HG02885 (cell line): Measurements from ENCODE around the gene KRTAP6-3.

ENCODE experiments used
- ATAC-seq: cut with Tn5 transposase; IDR thresholded peaks from one replicate; pipeline ENCODE4 v1.9.1; 2021; ENCODE audit warnings: mild to moderate bottlenecking; ENCODE audit not compliant: unreplicated experiment, poor library complexity

KRTAP6-3 gene

GRCh38 chr21:30623362-30623761, 31.1 kb downstream of the KRTAP6-3 start:
- ATAC-seq: no peak

- ATAC-seq: no peak
Observed at GRCh38 chr21:30625449-30626165, 33.4 kb downstream of the KRTAP6-3 start.

DNA sequence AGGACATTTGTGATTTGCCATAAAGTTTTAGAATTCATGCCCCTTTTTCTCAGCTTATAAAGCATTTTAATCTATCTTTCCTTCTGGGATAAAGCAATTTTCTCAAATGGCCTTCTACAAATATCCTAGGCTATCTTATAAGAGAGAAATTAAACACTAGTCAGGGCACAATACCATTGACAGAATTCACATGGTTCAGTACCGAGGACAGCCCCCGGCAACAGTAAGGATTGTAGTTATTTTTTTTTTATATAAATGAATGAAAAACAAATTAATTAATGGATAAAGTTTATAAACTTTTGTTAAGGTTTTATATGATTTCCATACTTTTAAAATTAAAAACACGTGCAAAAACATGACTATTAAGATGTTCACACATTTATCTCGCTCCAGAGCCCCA, 35.9 kb downstream of the KRTAP6-3 start:
- no peak for ATAC-seq

- no peak for ATAC-seq
Observed at GRCh38 chr21:30629200-30629599, 37.0 kb downstream of the KRTAP6-3 start.

GRCh38 chr21:30634906-30635305, 42.7 kb downstream of the KRTAP6-3 start, which contains the start of gene KRTAP20-2:
KRTAP20-2 (plus strand) TSS chr21:30635206; CDS start chr21:30635264, 58 bp downstream.
- ATAC-seq: no peak

DNA sequence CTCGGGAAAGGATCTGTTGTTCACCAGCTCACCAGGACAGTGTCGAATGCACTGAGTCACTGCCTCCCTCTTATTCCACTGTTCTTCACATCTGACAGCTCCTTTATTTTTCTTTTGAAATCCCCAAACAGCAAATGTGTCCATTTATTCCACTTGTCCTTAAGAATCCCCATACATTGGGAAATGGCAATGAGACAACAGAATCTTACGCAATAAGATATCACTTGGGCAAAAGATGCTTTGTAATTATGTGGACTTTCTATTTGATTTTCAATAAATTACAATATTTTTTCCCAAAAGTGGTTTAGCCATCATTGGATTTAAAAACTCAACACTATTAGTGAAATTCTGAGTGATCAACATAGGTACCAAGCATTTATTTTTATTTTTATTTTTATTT, 46.4 kb downstream of the KRTAP6-3 start:
- no peak for ATAC-seq

DNA sequence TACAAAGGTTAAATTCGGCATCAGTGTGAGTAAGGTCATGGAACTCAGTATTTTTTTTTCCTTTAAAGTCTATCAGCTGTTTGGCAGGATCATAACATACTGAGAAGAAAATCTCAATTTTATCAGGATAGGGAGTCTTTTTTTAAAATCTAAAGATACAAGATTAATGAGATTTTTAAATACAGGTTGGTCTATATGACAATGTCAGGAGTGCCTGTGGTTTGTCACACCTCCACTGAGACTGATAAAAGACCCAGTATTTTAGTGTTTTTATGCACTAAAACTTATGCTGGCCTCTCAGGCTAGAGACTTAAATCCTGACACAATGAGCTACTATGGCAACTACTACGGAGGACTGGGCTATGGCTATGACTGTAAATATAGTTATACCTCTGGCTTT, 50.3 kb downstream of the KRTAP6-3 start, which contains the start of gene KRTAP20-3:
Gene KRTAP20-3 (plus strand): TSS at position 301 of the 400 bp plus-strand sequence.
- ATAC-seq: no peak
